ENCODE measurements around the gene NEUROD1.

DNA sequence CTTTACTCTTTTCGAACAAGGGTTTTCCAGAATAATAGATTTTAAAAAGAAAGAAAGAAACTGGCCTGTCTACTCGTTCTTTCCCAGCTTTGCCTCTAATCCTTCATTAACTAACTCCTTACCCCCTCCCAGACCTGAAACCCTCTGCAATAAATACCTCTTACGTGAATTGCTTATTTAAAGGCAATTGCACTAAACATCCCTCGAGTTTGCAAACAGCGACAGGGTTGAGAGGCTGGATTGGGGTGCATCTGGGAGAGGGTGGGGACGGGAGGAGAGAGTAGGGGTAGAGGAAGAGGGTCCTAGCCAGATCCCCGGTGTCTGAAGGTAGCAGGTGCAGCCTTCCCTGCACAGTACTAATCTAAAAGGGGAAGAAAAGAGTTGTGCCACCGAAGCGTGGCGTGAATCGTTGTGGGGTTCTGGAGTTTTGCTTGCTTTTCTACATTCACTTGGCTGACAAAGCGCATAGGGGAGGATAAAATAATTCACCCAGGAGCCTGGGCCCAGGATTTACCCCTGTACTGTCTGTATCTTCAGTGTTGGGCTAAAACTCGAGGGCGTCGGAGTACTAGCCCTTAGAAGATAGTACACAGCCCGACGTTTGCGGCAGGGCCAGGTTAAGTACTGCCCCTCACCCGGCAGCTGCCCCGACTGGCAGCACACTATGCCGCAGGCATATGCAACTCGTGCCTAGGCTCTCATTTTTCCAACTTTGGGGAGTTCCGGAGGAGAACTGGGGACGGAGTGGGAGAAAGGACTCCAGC, 1.9 kb upstream of the NEUROD1 start:
- TF ChIP-seq TCF12 (IDR thresholded peaks at IDR 0.05; ENCODE audit: low read depth), result no peak
- no peak for TF ChIP-seq EP300 (IDR thresholded peaks at IDR 0.05; ENCODE audit: borderline replicate concordance)
- no peak for TF ChIP-seq CEBPB (IDR thresholded peaks at IDR 0.05)
- no peak for TF ChIP-seq CREB1 (IDR thresholded peaks at IDR 0.05; ENCODE audit: low read depth)
- no peak for TF ChIP-seq RAD21 (IDR thresholded peaks at IDR 0.05; ENCODE audit: low read depth)
- TF ChIP-seq YY1 (IDR thresholded peaks at IDR 0.05; ENCODE audit: low read depth), result no peak
- TF ChIP-seq, protein P1, sequence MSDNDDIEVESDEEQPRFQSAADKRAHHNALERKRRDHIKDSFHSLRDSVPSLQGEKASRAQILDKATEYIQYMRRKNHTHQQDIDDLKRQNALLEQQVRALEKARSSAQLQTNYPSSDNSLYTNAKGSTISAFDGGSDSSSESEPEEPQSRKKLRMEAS (IDR thresholded peaks at IDR 0.05), result no peak
- TF ChIP-seq, protein P2, sequence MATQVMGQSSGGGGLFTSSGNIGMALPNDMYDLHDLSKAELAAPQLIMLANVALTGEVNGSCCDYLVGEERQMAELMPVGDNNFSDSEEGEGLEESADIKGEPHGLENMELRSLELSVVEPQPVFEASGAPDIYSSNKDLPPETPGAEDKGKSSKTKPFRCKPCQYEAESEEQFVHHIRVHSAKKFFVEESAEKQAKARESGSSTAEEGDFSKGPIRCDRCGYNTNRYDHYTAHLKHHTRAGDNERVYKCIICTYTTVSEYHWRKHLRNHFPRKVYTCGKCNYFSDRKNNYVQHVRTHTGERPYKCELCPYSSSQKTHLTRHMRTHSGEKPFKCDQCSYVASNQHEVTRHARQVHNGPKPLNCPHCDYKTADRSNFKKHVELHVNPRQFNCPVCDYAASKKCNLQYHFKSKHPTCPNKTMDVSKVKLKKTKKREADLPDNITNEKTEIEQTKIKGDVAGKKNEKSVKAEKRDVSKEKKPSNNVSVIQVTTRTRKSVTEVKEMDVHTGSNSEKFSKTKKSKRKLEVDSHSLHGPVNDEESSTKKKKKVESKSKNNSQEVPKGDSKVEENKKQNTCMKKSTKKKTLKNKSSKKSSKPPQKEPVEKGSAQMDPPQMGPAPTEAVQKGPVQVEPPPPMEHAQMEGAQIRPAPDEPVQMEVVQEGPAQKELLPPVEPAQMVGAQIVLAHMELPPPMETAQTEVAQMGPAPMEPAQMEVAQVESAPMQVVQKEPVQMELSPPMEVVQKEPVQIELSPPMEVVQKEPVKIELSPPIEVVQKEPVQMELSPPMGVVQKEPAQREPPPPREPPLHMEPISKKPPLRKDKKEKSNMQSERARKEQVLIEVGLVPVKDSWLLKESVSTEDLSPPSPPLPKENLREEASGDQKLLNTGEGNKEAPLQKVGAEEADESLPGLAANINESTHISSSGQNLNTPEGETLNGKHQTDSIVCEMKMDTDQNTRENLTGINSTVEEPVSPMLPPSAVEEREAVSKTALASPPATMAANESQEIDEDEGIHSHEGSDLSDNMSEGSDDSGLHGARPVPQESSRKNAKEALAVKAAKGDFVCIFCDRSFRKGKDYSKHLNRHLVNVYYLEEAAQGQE (IDR thresholded peaks at IDR 0.05; ENCODE audit: low read depth), result no peak
- TF ChIP-seq, protein P3, sequence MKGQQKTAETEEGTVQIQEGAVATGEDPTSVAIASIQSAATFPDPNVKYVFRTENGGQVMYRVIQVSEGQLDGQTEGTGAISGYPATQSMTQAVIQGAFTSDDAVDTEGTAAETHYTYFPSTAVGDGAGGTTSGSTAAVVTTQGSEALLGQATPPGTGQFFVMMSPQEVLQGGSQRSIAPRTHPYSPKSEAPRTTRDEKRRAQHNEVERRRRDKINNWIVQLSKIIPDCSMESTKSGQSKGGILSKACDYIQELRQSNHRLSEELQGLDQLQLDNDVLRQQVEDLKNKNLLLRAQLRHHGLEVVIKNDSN (IDR thresholded peaks at IDR 0.05), result no peak
- no peak for TF ChIP-seq TAF1 (IDR thresholded peaks at IDR 0.05; ENCODE audit: low read depth)
